H9 (cell line): ENCODE results near the gene KANSL1L. TPM values are rescaled to one million over a fixed set of nuclear protein-coding genes. Genes with fewer than 3 reads are reported as not detected.
A peak's percentile ranks its signal among the peaks of the same experiment; 100 is the strongest.

Experiments used
- DNase-seq: peaks from one replicate; pipeline ENCODE4 v3.0.0-alpha.2; 2017
- H2AFZ ChIP-seq: one replicate; pipeline ENCODE4 v1.6.1; 2013; ENCODE audit warnings: mild to moderate bottlenecking, low read length, control low read depth, moderate library complexity
- H2AK5ac ChIP-seq: 2 replicates; pipeline ENCODE4 v1.6.1; 2013; ENCODE audit warnings: low read length, control low read depth, mixed read lengths; ENCODE audit not compliant: insufficient read length
- H2BK120ac ChIP-seq: one replicate; pipeline ENCODE4 v1.6.1; 2013; ENCODE audit warnings: low read depth, mild to moderate bottlenecking, low read length, control low read depth, inconsistent platforms; ENCODE audit not compliant: poor library complexity, severe bottlenecking
- H2BK12ac ChIP-seq: 2 replicates; pipeline ENCODE4 v1.6.1; 2013; ENCODE audit warnings: low read length, control low read depth, mixed read lengths, low read depth; ENCODE audit not compliant: insufficient read length
- H2BK15ac ChIP-seq: 2 replicates; pipeline ENCODE4 v1.6.1; 2013; ENCODE audit warnings: low read depth, low read length, control low read depth
- H2BK20ac ChIP-seq: one replicate; pipeline ENCODE4 v1.6.1; 2013; ENCODE audit warnings: low read depth, mild to moderate bottlenecking, low read length, control low read depth, inconsistent platforms; ENCODE audit not compliant: poor library complexity, severe bottlenecking
- H2BK5ac ChIP-seq: 2 replicates; pipeline ENCODE4 v1.6.1; 2013; ENCODE audit warnings: low read length, control low read depth, mixed read lengths; ENCODE audit not compliant: insufficient read length
- H3K14ac ChIP-seq: 2 replicates; pipeline ENCODE4 v1.6.1; 2013; ENCODE audit warnings: low read length, control low read depth; ENCODE audit not compliant: insufficient read depth
- H3K18ac ChIP-seq: 2 replicates; pipeline ENCODE4 v1.6.1; 2013; ENCODE audit warnings: low read depth, mild to moderate bottlenecking, mixed read lengths, low read length, control low read depth; ENCODE audit not compliant: insufficient read length
- H3K23ac ChIP-seq: 2 replicates; pipeline ENCODE4 v1.6.1; 2013; ENCODE audit warnings: low read length, control low read depth, mixed read lengths, low read depth; ENCODE audit not compliant: insufficient read length
- H3K23me2 ChIP-seq: 2 replicates; pipeline ENCODE4 v1.6.1; 2013; ENCODE audit warnings: low read depth, mild to moderate bottlenecking, mixed read lengths, low read length, control low read depth; ENCODE audit not compliant: insufficient read length, poor library complexity, severe bottlenecking
- H3K27ac ChIP-seq: 2 replicates; pipeline ENCODE4 v1.5.1; 2013; ENCODE audit warnings: low read length, control low read depth, mixed read lengths, low read depth; ENCODE audit not compliant: insufficient read length
- H3K27me3 ChIP-seq: 2 replicates; pipeline ENCODE4 v1.6.1; 2013; ENCODE audit warnings: low read length, control low read depth, inconsistent platforms; ENCODE audit not compliant: insufficient read depth
- H3K4ac ChIP-seq: 2 replicates; pipeline ENCODE4 v1.6.1; 2013; ENCODE audit warnings: low read depth, mild to moderate bottlenecking, control low read depth, inconsistent platforms, low read length, moderate library complexity
- H3K4me1 ChIP-seq: 2 replicates; pipeline ENCODE4 v1.6.1; 2013; ENCODE audit warnings: low read length, control low read depth, inconsistent platforms; ENCODE audit not compliant: insufficient read depth
- H3K4me2 ChIP-seq: 2 replicates; pipeline ENCODE4 v1.6.1; 2013; ENCODE audit warnings: low read length, control low read depth, mixed read lengths; ENCODE audit not compliant: insufficient read length, insufficient read depth
- H3K56ac ChIP-seq: 2 replicates; pipeline ENCODE4 v1.6.1; 2013; ENCODE audit warnings: low read depth, mild to moderate bottlenecking, mixed read lengths, low read length, control low read depth; ENCODE audit not compliant: insufficient read length
- H3K79me1 ChIP-seq: 2 replicates; pipeline ENCODE4 v1.6.1; 2013; ENCODE audit warnings: low read depth, mild to moderate bottlenecking, moderate library complexity, low read length, control low read depth, inconsistent platforms; ENCODE audit not compliant: insufficient read depth, poor library complexity, severe bottlenecking
- H3K79me2 ChIP-seq: 2 replicates; pipeline ENCODE4 v1.6.1; 2013; ENCODE audit warnings: low read length, control low read depth, inconsistent platforms; ENCODE audit not compliant: insufficient read depth
- H3K9ac ChIP-seq: 2 replicates; pipeline ENCODE4 v1.6.1; 2013; ENCODE audit warnings: low read length, control low read depth, mixed read lengths; ENCODE audit not compliant: insufficient read length; ENCODE audit errors: extremely low read depth
- H3K9me3 ChIP-seq: one replicate; pipeline ENCODE4 v1.6.1; 2013; ENCODE audit warnings: low read depth, low read length, inconsistent platforms; ENCODE audit not compliant: control insufficient read depth
- H3T11ph ChIP-seq: one replicate; pipeline ENCODE4 v1.6.1; 2013; ENCODE audit warnings: mild to moderate bottlenecking, low read length, control low read depth, inconsistent platforms
- H4K20me1 ChIP-seq: one replicate; pipeline ENCODE4 v1.6.1; 2013; ENCODE audit not compliant: control insufficient read depth, insufficient read length, insufficient read depth
- H4K5ac ChIP-seq: 2 replicates; pipeline ENCODE4 v1.6.1; 2013; ENCODE audit warnings: low read depth, mild to moderate bottlenecking, mixed read lengths, low read length, control low read depth; ENCODE audit not compliant: insufficient read length
- H4K8ac ChIP-seq: replicated peaks from 2 replicates; pipeline ENCODE4 v1.6.1; 2013; ENCODE audit warnings: low read length, control low read depth, mixed read lengths, low read depth; ENCODE audit not compliant: insufficient read length
- H4K91ac ChIP-seq: 2 replicates; pipeline ENCODE4 v1.6.1; 2013; ENCODE audit warnings: low read depth, mild to moderate bottlenecking, moderate library complexity, mixed read lengths, low read length, control low read depth; ENCODE audit not compliant: insufficient read length
- H3K27ac Mint-ChIP-seq, 3 experiments: 2 replicates in 2 of 3; 3 replicates in 1 of 3; pipeline ENCODE4 v1.8.0; 2020 to 2021; ENCODE audit warnings: mixed read lengths in 3 of 3, mild to moderate bottlenecking in 1 of 3, moderate library complexity in 1 of 3
- H3K27me3 Mint-ChIP-seq: 2 replicates; pipeline ENCODE4 v1.8.0; 2021; ENCODE audit warnings: low read depth, mild to moderate bottlenecking, moderate library complexity, mixed read lengths
- H3K36me3 Mint-ChIP-seq, 3 experiments: 2 replicates in 2 of 3; 3 replicates in 1 of 3; pipeline ENCODE4 v1.8.0; 2020 to 2021; ENCODE audit warnings: low read depth in 3 of 3, mixed read lengths in 3 of 3; ENCODE audit not compliant: insufficient read depth in 1 of 3
- H3K4me1 Mint-ChIP-seq, 2 experiments: 2 replicates each; pipeline ENCODE4 v1.8.0; 2020; ENCODE audit warnings: mixed read lengths in 2 of 2
- H3K4me3 Mint-ChIP-seq, 2 experiments: 2 replicates in 1 of 2; 3 replicates in 1 of 2; pipeline ENCODE4 v1.8.0; 2020 to 2021; ENCODE audit warnings: mild to moderate bottlenecking in 2 of 2, mixed read lengths in 2 of 2, moderate library complexity in 1 of 2
- H3K9me3 Mint-ChIP-seq, 2 experiments: 2 replicates in 1 of 2; 3 replicates in 1 of 2; pipeline ENCODE4 v1.8.0; 2020; ENCODE audit warnings: mild to moderate bottlenecking in 2 of 2, mixed read lengths in 2 of 2, moderate library complexity in 1 of 2
- WGBS: extraction: QIAGEN DNeasy Blood & Tissue Kit; methylation state at CpG from one replicate; pipeline ENCODE4 v1.1.7; 2013; ENCODE audit warnings: missing lambda C conversion rate, low lambda C conversion rate, mixed read lengths; ENCODE audit not compliant: insufficient read length; ENCODE audit errors: extremely low coverage; 5-methylcytosine and 5-hydroxymethylcytosine counted together
- total RNA-seq: library from RNA; stranded (reverse); gene quantifications from 2 replicates; pipeline ENCODE4 v1.2.1, GENCODE V29; 2021
- TF ChIP-seq, protein P1 (sequence below): fragments of 200-600 bp; sonication (generic); conservative IDR thresholded peaks from 3 replicates; pipeline ENCODE4 v1.8.0; 2021; ENCODE audit warnings: antibody characterized with exemption, mild to moderate bottlenecking

The KANSL1L gene
- total RNA-seq, 1 experiment from 2014 or later, result 8.2 TPM

- H3K14ac ChIP-seq, result peak within 1 kb of the TSS; percentile 31; the same call in 1 of the 2 replicates
- peak; percentile 96 for DNase-seq
- H2BK15ac ChIP-seq, result no peak within 1 kb of the TSS
- H2BK20ac ChIP-seq, result no peak within 1 kb of the TSS
- no peak within 1 kb of the TSS for H2BK12ac ChIP-seq
- WGBS, result no CpG with 5 or more reads among the region's 58 CpGs
- peak within 1 kb of the TSS; percentile 93 for H3K4me2 ChIP-seq
- H3K9me3 ChIP-seq, result no peaks in the 10 kb centered on the region
- H3K4me1 ChIP-seq, result no peaks in the 10 kb centered on the region
- TF ChIP-seq, protein P1, sequence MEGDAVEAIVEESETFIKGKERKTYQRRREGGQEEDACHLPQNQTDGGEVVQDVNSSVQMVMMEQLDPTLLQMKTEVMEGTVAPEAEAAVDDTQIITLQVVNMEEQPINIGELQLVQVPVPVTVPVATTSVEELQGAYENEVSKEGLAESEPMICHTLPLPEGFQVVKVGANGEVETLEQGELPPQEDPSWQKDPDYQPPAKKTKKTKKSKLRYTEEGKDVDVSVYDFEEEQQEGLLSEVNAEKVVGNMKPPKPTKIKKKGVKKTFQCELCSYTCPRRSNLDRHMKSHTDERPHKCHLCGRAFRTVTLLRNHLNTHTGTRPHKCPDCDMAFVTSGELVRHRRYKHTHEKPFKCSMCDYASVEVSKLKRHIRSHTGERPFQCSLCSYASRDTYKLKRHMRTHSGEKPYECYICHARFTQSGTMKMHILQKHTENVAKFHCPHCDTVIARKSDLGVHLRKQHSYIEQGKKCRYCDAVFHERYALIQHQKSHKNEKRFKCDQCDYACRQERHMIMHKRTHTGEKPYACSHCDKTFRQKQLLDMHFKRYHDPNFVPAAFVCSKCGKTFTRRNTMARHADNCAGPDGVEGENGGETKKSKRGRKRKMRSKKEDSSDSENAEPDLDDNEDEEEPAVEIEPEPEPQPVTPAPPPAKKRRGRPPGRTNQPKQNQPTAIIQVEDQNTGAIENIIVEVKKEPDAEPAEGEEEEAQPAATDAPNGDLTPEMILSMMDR, result no peak
- peak within 1 kb of the TSS; percentile 55 for H3K9ac ChIP-seq
- no peak within 1 kb of the TSS for H4K91ac ChIP-seq
- H3K79me2 ChIP-seq, result peaks cover 31% of the 10 kb centered on the region; the same call in 1 of the 2 replicates
- peak within 1 kb of the TSS; percentile 52 for H2AFZ ChIP-seq
- H3K27me3 ChIP-seq, result no peaks in the 10 kb centered on the region
- Mint-ChIP-seq H3K36me3 (peaks cover 0 to 11% (median 6%) of the 10 kb centered on the region in 3 experiments; a peak in 5 of 7 replicates), H3K27me3 (peaks cover 6% of the 10 kb centered on the region), H3K27ac (peak within 1 kb of the TSS; percentile 79 to 97 (median 96)), H3K4me3 (peak within 1 kb of the TSS; percentile 94 to 96), H3K9me3 (no peaks in the 10 kb centered on the region), H3K4me1 (peaks cover 18 to 19% of the 10 kb centered on the region in 2 experiments)
- H3K56ac ChIP-seq, result no peak within 1 kb of the TSS
- H3K23ac ChIP-seq, result no peak within 1 kb of the TSS
- H3T11ph ChIP-seq, result no peak within 1 kb of the TSS
- no peaks in the 10 kb centered on the region for H4K20me1 ChIP-seq
- H3K18ac ChIP-seq, result no peak within 1 kb of the TSS
- no peak within 1 kb of the TSS for H3K27ac ChIP-seq
- no peak within 1 kb of the TSS for H4K5ac ChIP-seq
- H3K79me1 ChIP-seq, result peaks cover 5% of the 10 kb centered on the region
- no peak within 1 kb of the TSS for H3K4ac ChIP-seq
- H4K8ac ChIP-seq, result no peak within 1 kb of the TSS
- peaks cover 9% of the 10 kb centered on the region for H3K23me2 ChIP-seq
- H2BK5ac ChIP-seq, result no peak within 1 kb of the TSS
- no peak within 1 kb of the TSS for H2BK120ac ChIP-seq
- no peak within 1 kb of the TSS for H2AK5ac ChIP-seq
These were observed 168.8 kb downstream of the KANSL1L start, which contains the start of gene RPE for GRCh38 chr2:210002158-210003157. TSS of gene RPE (plus strand) at chr2:210002638. CDS start at chr2:210002662, 24 bp downstream.
